Activated T-helper 2 cell treated with anti-CD3 and anti-CD28 coated beads, Interferon-gamma antibody, Interleukin-2, Interleukin-4, amounts not matched to agents 10 μg/mL and 5 μg/mL and 100 μg/mL, durations not matched to agents 14 hours and 24 hours and 36 hours (primary cell): ENCODE data around the gene TGFBRAP1. TPM values are rescaled to one million over a fixed set of nuclear protein-coding genes. Genes with fewer than 3 reads are reported as not detected.

ENCODE experiments used
- DNase-seq: peaks from one replicate; pipeline ENCODE4 v3.0.0; 2021; ENCODE audit warnings: low spot score
- H3K27ac Mint-ChIP-seq: one replicate; pipeline ENCODE4 v1.8.0; 2021; ENCODE audit warnings: mixed read lengths
- H3K27me3 Mint-ChIP-seq: one replicate; pipeline ENCODE4 v1.8.0; 2021; ENCODE audit warnings: low read depth, mixed read lengths
- H3K36me3 Mint-ChIP-seq: one replicate; pipeline ENCODE4 v1.8.0; 2021; ENCODE audit warnings: low read depth, mixed read lengths
- H3K4me1 Mint-ChIP-seq: one replicate; pipeline ENCODE4 v1.8.0; 2021; ENCODE audit warnings: low read depth, mixed read lengths
- H3K4me3 Mint-ChIP-seq: one replicate; pipeline ENCODE4 v1.8.0; 2021; ENCODE audit warnings: low read depth, mild to moderate bottlenecking, moderate library complexity, mixed read lengths
- H3K9me3 Mint-ChIP-seq: one replicate; pipeline ENCODE4 v1.8.0; 2021; ENCODE audit warnings: mixed read lengths
- intact Hi-C: fragments of 100-400 bp; cut with micrococcal nuclease; formaldehyde crosslinking; loops from one replicate; pipeline ENCODE4 v1.15.1; 2023
- total RNA-seq: library from RNA; stranded (reverse); gene quantifications from 2 replicates; pipeline ENCODE4 v1.2.3, GENCODE V29; 2022

Gene TGFBRAP1
- total RNA-seq, 1 donor from 2014 or later = 23.4 TPM

DNA sequence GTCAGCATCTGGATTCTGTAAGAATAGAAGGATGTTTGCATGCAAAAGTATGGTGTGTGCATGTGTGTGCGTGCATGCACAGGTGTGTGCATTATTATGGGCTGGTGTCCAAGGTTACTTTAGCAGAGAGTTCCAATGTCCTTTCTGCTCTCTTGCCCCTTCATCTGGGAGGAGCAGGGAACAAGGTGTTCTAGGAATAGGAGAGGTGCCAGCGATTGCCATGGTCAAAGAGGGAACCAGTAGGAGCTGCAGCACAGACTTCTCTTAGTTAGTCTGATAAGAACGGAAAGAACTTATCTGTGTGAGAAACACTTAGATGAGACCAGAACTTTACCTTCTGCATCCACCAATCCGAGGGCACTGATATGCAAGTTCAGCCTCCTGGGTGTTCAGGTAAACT lies 79.6 kb downstream of the TGFBRAP1 start:
- H3K27ac Mint-ChIP-seq = no peak overlapping the region
- H3K36me3 Mint-ChIP-seq = no peaks in the 10 kb centered on the region
- H3K27me3 Mint-ChIP-seq = no peaks in the 10 kb centered on the region
- DNase-seq = no peak
- no peaks in the 10 kb centered on the region for H3K9me3 Mint-ChIP-seq
- H3K4me1 Mint-ChIP-seq = no peaks in the 10 kb centered on the region
- intact Hi-C loops = no loop called here
- H3K4me3 Mint-ChIP-seq = no peak overlapping the region

DNA sequence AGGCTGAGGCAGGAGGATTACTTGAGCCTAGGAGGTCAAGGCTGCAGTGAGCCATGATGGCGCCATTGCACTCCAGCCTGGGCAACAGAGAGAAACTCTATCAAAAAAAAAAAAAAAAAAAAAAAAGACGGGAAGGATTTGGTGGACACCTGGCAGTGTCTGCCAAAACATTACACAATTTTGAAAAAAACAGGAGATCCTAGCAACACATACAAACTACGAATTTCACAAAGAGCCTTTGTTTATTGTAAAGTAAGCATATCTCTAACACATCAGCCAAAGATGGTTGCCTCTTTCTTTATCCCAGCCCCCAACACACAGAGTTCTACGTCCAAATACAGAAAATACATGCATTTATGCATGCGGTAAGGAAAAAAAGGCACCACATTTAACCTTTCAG lies 80.4 kb downstream of the TGFBRAP1 start:
- intact Hi-C loops = no loop called here
- no peak overlapping the region for H3K27ac Mint-ChIP-seq
- H3K36me3 Mint-ChIP-seq = no peaks in the 10 kb centered on the region
- H3K4me1 Mint-ChIP-seq = no peaks in the 10 kb centered on the region
- no peak overlapping the region for H3K4me3 Mint-ChIP-seq
- no peaks in the 10 kb centered on the region for H3K9me3 Mint-ChIP-seq
- DNase-seq = no peak
- H3K27me3 Mint-ChIP-seq = no peaks in the 10 kb centered on the region

DNA sequence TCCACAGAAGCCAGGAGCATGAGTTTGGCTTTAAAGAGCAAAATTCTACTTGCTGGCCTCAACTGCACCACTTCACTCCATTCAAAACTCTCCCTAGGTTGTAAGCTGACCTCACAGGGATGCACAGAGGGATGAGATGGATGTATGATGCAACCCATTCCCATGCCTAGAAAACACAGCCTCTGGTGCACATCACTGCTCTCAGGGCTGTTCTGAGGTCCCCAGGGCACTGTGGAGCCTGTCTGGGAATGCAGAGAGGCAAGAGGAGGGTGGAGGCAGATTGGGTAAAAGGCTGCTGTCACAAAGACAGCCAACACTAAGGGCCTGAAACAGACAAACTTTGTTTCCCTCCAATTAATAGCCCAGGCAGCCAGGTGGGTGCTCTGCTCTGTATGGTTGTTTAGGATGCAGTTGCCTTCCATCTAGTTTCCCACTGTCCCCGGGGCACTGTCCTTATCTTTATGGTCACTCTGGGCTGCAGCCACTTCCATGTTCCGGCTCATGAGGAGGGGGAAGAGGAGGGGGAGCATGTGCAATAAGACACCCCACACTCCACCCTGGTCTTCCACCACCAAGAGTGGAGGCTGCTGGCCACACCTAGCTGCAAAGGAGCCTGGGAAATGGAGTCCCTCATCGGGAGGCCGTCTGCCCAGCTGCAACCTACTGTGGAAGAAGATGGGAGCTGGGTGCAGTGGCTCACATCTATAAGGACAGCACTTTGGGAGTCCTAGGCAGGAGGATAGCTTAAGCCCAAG lies 81.0 kb downstream of the TGFBRAP1 start:
- H3K4me1 Mint-ChIP-seq = no peaks in the 10 kb centered on the region
- no peak overlapping the region for H3K27ac Mint-ChIP-seq
- DNase-seq = no peak
- no peaks in the 10 kb centered on the region for H3K9me3 Mint-ChIP-seq
- intact Hi-C loops = no loop called here
- no peak overlapping the region for H3K4me3 Mint-ChIP-seq
- H3K27me3 Mint-ChIP-seq = no peaks in the 10 kb centered on the region
- H3K36me3 Mint-ChIP-seq = no peaks in the 10 kb centered on the region

DNA sequence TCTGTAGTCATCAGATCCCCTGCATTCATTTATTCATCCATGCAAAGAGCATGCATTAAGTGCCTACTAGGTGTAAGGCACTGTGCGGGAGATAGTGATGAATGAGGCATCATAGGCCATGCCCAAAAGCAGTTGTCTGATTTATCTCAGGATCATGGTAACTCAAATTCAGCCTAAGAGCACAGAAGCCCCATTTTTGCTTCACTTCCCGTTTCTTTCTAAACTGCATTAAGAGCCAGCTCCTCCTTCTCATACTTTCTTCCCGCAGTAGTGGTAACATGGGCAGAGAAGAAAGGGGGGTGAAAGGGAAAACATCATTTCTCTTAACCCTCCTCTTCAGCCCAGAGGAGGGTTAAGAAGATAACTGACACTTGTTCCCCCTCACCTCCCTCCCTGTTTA lies 85.1 kb downstream of the TGFBRAP1 start:
- Mint-ChIP-seq H3K27me3 (peaks cover under 1% of the 10 kb centered on the region), H3K4me3 (no peak overlapping the region), H3K9me3 (no peaks in the 10 kb centered on the region), H3K36me3 (no peaks in the 10 kb centered on the region), H3K27ac (no peak overlapping the region), H3K4me1 (no peaks in the 10 kb centered on the region)
- intact Hi-C loops = no loop called here
- no peak for DNase-seq

DNA sequence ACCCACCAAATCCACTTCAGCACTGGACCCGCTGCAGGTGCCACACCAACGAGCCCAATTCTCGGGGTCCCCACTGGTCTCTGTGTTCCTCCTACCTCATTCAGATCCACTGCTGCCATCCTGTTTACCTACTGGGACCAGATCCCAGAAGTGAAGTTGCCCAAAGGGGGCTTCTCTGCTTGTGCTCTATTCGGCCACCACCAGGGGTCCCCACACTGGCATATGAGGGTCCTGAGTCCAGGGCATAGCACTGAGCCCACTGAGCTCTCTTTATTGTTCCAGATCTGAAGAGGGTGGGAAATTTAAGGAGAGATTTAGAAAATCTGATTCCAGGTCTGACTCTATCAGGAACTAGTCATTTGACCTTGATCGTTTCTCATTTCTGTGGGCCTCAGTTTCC lies 85.6 kb downstream of the TGFBRAP1 start:
- Mint-ChIP-seq H3K4me1 (no peaks in the 10 kb centered on the region), H3K36me3 (no peaks in the 10 kb centered on the region), H3K4me3 (no peak overlapping the region), H3K27ac (no peak overlapping the region), H3K9me3 (no peaks in the 10 kb centered on the region), H3K27me3 (peaks cover 6% of the 10 kb centered on the region)
- intact Hi-C loops = no loop called here
- no peak for DNase-seq

DNA sequence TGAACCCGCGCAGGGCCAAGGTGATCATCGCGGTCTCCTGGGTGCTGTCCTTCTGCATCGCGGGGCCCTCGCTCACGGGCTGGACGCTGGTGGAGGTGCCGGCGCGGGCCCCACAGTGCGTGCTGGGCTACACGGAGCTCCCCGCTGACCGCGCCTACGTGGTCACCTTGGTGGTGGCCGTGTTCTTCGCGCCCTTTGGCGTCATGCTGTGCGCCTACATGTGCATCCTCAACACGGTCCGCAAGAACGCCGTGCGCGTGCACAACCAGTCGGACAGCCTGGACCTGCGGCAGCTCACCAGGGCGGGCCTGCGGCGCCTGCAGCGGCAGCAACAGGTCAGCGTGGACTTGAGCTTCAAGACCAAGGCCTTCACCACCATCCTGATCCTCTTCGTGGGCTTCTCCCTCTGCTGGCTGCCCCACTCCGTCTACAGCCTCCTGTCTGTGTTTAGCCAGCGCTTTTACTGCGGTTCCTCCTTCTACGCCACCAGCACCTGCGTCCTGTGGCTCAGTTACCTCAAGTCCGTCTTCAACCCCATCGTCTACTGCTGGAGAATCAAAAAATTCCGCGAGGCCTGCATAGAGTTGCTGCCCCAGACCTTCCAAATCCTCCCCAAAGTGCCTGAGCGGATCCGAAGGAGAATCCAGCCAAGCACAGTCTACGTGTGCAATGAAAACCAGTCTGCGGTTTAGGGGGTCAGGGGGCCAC lies 87.1 kb downstream of the TGFBRAP1 start:
- H3K36me3 Mint-ChIP-seq = no peaks in the 10 kb centered on the region
- no peaks in the 10 kb centered on the region for H3K4me1 Mint-ChIP-seq
- intact Hi-C loops = no loop called here
- H3K27me3 Mint-ChIP-seq = peaks cover 8% of the 10 kb centered on the region
- no peak for DNase-seq
- H3K4me3 Mint-ChIP-seq = no peak overlapping the region
- no peaks in the 10 kb centered on the region for H3K9me3 Mint-ChIP-seq
- H3K27ac Mint-ChIP-seq = no peak overlapping the region

DNA sequence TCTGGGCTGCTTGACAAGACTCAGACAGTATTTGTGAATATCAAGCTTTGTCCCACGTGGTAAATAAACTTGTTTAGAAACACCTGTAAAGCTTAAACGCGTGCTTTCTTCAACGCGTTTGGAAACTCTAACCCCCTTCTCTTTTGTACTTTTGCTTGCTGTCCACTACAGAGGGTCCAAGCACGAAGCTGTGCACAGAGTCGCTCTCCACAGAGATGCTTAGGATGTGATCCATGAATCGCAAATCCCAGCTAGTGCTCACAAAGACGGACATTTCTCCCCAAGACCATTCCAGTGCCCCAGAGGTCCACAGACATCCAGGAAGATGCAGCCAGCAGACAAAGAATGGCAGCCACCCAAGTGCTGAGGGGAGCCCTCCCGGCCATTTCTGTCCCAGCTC lies 88.1 kb downstream of the TGFBRAP1 start, which contains the start of gene GPR45:
Gene GPR45 (plus strand): TSS at position 301 of the 400 bp plus-strand sequence. CDS start 116 bp downstream, outside the sequence.
- Mint-ChIP-seq H3K4me1 (no peaks in the 10 kb centered on the region), H3K27me3 (peaks cover 8% of the 10 kb centered on the region), H3K27ac (no peak within 1 kb of the TSS), H3K9me3 (no peaks in the 10 kb centered on the region), H3K36me3 (no peaks in the 10 kb centered on the region), H3K4me3 (no peak within 1 kb of the TSS)
- intact Hi-C loops = no loop called here
- DNase-seq = no peak

DNA sequence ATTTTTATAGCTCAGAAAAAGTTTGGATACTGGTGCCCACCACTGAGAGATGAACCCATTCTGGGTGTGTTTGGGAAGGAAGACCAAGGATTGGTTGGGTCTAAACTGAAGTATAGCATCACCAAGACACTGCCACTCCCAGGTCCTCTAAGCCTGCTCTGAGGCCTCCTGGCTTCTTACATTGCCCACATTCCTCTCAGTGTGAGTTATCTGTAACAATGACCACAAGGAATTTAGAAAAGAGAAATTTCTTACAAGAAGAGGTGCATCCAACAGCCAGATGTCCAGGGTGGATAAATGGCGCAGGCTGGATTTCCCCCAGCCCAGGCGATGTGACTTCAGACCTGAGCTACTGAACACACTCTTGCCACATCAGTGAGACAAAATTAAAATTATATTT lies 89.6 kb downstream of the TGFBRAP1 start:
- no peak for DNase-seq
- intact Hi-C loops = no loop called here
- no peaks in the 10 kb centered on the region for H3K9me3 Mint-ChIP-seq
- H3K4me1 Mint-ChIP-seq = no peaks in the 10 kb centered on the region
- H3K4me3 Mint-ChIP-seq = no peak overlapping the region
- H3K36me3 Mint-ChIP-seq = no peaks in the 10 kb centered on the region
- H3K27ac Mint-ChIP-seq = no peak overlapping the region
- peaks cover 13% of the 10 kb centered on the region for H3K27me3 Mint-ChIP-seq

DNA sequence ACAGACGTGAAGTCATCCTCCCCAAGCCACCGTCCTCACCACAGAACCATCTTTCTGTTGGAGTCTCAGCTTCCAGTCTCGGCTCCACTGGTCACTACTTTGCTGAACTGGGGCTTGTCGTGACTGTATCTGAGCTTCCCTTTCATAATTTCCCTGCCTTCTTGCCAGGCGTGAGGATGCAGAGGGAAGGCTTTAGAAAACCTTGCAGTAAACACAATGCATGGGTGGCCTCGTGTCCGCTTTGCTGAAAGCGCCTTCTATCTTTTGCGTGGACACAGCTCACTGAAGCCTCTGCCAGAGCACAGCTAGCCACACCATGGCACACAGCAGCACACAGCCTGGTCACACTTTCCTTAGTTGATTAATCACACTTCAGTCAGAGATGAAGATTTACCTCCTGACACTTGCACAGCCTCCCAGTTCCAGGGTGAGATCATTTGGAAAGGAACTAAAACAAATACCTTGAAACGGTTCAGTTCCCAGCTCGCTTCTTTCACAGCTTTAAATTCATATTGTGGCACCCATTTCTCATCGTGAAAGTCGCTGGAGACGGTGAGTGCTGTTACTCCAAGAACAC lies 90.8 kb downstream of the TGFBRAP1 start:
- Mint-ChIP-seq H3K36me3 (no peaks in the 10 kb centered on the region), H3K27me3 (peaks cover 13% of the 10 kb centered on the region), H3K9me3 (no peaks in the 10 kb centered on the region), H3K4me3 (no peak overlapping the region), H3K27ac (no peak overlapping the region), H3K4me1 (no peaks in the 10 kb centered on the region)
- intact Hi-C loops = loop anchor here (1.0 kb wide), 1 partner anchor 124 kb away; no protein-coding TSS in a partner anchor
- DNase-seq = no peak

DNA sequence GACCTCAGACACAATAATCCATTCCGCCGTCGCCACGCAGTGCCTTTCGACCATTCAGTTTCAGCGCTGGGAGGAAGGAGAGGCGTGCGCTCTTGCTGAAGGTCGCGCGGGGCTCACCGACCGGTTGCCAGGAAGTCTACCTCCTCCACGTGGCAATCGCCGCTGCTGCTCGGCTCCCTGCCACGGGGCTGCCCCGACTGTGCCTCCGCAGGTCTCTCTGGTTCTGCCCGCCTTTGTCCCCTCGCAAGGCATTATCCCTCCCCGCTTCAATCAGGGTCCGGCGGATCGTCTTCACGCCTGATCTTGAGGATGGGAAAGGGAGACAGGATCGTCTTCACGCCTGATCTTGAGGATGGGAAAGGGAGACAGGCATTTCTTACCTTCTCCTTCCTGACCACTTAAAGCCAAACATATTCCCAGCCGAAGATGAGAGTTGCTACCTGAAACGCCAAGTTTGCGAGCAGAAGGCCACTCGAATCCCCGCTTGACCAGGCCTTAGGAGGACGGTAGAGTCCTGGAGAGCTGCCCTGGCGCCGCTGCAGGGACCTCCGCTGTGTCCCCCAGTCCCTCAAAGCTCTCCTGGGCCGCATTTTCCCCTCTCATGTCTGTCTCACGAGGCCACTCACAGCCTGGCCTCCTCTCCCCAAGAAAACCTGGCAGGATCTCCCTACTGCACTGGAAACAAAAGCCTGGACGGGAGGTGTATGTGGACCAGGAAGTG lies 92.3 kb downstream of the TGFBRAP1 start:
- Mint-ChIP-seq H3K27ac (no peak overlapping the region), H3K27me3 (peaks cover 13% of the 10 kb centered on the region), H3K4me3 (no peak overlapping the region), H3K9me3 (no peaks in the 10 kb centered on the region), H3K4me1 (no peaks in the 10 kb centered on the region), H3K36me3 (no peaks in the 10 kb centered on the region)
- DNase-seq = no peak
- intact Hi-C loops = no loop called here

DNA sequence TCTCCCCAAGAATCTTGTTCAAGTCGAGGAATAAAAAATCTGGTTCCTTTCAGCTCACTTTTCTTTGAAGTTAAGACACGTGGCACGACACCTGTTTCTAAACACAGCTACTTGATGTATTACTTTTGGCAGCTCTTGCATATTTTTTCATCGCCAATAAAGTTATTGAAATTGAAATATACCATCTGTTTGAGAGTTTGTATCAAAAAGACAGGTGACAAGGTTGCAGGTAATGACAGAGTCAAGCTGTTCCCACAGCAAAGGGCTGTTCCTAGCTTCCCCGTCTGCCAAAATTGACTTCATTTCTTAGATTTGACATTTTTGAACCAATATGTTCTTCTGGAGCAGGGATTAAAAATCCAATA lies 93.5 kb downstream of the TGFBRAP1 start:
- no peak for DNase-seq
- Mint-ChIP-seq H3K36me3 (no peaks in the 10 kb centered on the region), H3K4me1 (no peaks in the 10 kb centered on the region), H3K27me3 (peaks cover 13% of the 10 kb centered on the region), H3K27ac (no peak overlapping the region), H3K9me3 (no peaks in the 10 kb centered on the region), H3K4me3 (no peak overlapping the region)
- intact Hi-C loops = no loop called here

DNA sequence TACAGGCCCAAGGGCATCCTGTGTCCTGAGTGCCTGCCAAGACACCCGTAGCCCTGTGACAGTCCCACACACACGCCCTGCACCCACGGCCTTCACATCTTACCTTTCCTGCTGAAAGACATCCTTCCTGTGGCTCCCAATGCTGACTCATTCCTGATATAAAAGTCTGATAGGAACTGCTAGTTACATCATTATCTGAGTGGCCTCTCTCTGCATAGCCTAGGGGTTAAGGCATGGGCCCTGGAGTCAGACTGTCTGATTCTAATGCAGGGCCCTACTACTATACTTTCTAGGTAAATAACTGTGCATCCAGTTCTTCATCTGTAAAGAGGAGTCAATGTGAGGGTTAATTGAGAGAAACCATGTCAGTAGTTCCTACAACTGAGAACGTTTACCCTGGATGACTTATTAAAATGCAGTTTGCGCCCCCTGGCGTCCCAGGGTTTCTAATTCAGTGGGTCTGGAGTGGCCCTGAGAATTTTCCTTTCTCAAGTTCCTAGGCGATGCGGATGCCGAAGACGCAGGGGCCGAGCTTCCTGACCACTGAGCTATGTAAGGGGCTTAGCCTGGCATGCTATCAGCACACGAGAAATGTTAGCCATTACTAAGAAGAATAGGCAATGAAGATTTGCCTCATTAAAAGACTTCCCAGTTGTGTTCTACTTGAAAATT lies 94.0 kb downstream of the TGFBRAP1 start:
- Mint-ChIP-seq H3K9me3 (no peaks in the 10 kb centered on the region), H3K36me3 (no peaks in the 10 kb centered on the region), H3K27me3 (peaks cover 13% of the 10 kb centered on the region), H3K4me1 (no peaks in the 10 kb centered on the region), H3K4me3 (no peak overlapping the region), H3K27ac (no peak overlapping the region)
- DNase-seq = peak; percentile 43
- intact Hi-C loops = no loop called here
